Gastrocnemius medialis (tissue), 4 donors: ENCODE measurements around the gene PXDN. TPM values are rescaled to one million over a fixed set of nuclear protein-coding genes. Genes with fewer than 3 reads are reported as not detected.

Source experiments
- ATAC-seq, 2 donors: fragments of 150-250 bp; one replicate each; pipeline ENCODE4 v1.9.1; 2016
- DNase-seq, 2 donors: peaks; one replicate each; pipeline ENCODE4 v3.0.0-alpha.2; 2019
- H3K27ac ChIP-seq, 4 donors: fragments of 200-600 bp; sonication (generic); 1 replicate in 1 of 4; 2 replicates in 3 of 4; pipeline ENCODE4 v1.5.1; 2016 to 2018; ENCODE audit warnings: mild to moderate bottlenecking in 2 of 4, moderate library complexity in 1 of 4
- H3K27me3 ChIP-seq, 3 donors: fragments of 200-600 bp; sonication (generic) in 2 of 3; 1 replicate in 1 of 3; 2 replicates in 2 of 3; pipeline versions ENCODE4 v1.5.1 to v1.6.0; 2016 to 2019; ENCODE audit warnings: mild to moderate bottlenecking in 1 of 3, moderate library complexity in 1 of 3
- H3K36me3 ChIP-seq, 2 donors: fragments of 200-600 bp; sonication (generic) in 1 of 2; one replicate each; pipeline ENCODE4 v1.5.1; 2017 to 2018
- H3K4me1 ChIP-seq, 2 donors: fragments of 200-600 bp; sonication (generic) in 1 of 2; one replicate each; pipeline ENCODE4 v1.5.1; 2016 to 2017; ENCODE audit warnings: mild to moderate bottlenecking in 2 of 2
- H3K4me3 ChIP-seq, 4 donors: fragments of 200-600 bp; sonication (generic) in 3 of 4; 1 replicate in 1 of 4; 2 replicates in 3 of 4; pipeline ENCODE4 v1.5.1; 2016 to 2019; ENCODE audit warnings: mild to moderate bottlenecking in 2 of 4
- H3K9me3 ChIP-seq, 3 donors: fragments of 200-600 bp; sonication (generic) in 2 of 3; 1 replicate in 1 of 3; 2 replicates in 2 of 3; pipeline ENCODE4 v1.5.1; 2016 to 2019
- CTCF ChIP-seq, 5 experiments: fragments of 450-650 bp in 3 of 5; fragments of 200-600 bp in 2 of 5; sonication (generic) in 2 of 5; IDR thresholded peaks in 4 of 5; conservative IDR thresholded peaks in 1 of 5; 1 replicate in 4 of 5; 2 replicates in 1 of 5; pipeline ENCODE4 v1.5.1; 2016 to 2019; ENCODE audit warnings: antibody characterized with exemption in 5 of 5, mild to moderate bottlenecking in 3 of 5, moderate library complexity in 3 of 5
- POLR2A ChIP-seq, 2 donors: fragments of 450-650 bp; IDR thresholded peaks; one replicate each; pipeline ENCODE4 v1.6.1; 2017; ENCODE audit warnings: antibody characterized with exemption in 2 of 2, mild to moderate bottlenecking in 2 of 2, moderate library complexity in 2 of 2
- in situ Hi-C, 4 donors: fragments of 200-750 bp; cut with MboI; loops; one replicate each; pipeline versions ENCODE4 v1.15.0 to v1.8.0; 2017; ENCODE audit warnings: low sequenced_read_pairs in 4 of 4
- intact Hi-C: fragments of 100-400 bp; cut with DNase I; formaldehyde crosslinking; loops from one replicate; pipeline ENCODE4 v1.15.1; 2023; ENCODE audit warnings: low total_unique reads
- total RNA-seq, 4 donors: library from RNA; depleted of rRNA; stranded (reverse); fragments of >200 nt; gene quantifications; one replicate each; pipeline versions ENCODE4 v1.1.0 to v1.2.3, GENCODE V29; 2016

The PXDN gene
- total RNA-seq, 4 donors from 2014 or later: 7.8 to 13.4 (median 10.3) TPM

GRCh38 chr2:1584691-1585485, 159.4 kb downstream of the PXDN start:
- H3K36me3 ChIP-seq: no peaks in the 10 kb centered on the region
- H3K4me1 ChIP-seq: no peaks in the 10 kb centered on the region
- intact Hi-C loops (no loop called here), in situ Hi-C loops (no loop called here)
- DNase-seq: no peak
- H3K27me3 ChIP-seq: peaks cover 0 to 4% (median 3%) of the 10 kb centered on the region in 3 donors
- no peak overlapping the region for H3K4me3 ChIP-seq
- TF ChIP-seq CTCF (IDR thresholded peaks at IDR 0.05 in 4 of 5, conservative IDR thresholded peaks at IDR 0.05 in 1 of 5): no peak
- no peak for TF ChIP-seq POLR2A (IDR thresholded peaks at IDR 0.05)
- ATAC-seq: no peak
- no peaks in the 10 kb centered on the region for H3K9me3 ChIP-seq
- H3K27ac ChIP-seq: no peak overlapping the region

DNA sequence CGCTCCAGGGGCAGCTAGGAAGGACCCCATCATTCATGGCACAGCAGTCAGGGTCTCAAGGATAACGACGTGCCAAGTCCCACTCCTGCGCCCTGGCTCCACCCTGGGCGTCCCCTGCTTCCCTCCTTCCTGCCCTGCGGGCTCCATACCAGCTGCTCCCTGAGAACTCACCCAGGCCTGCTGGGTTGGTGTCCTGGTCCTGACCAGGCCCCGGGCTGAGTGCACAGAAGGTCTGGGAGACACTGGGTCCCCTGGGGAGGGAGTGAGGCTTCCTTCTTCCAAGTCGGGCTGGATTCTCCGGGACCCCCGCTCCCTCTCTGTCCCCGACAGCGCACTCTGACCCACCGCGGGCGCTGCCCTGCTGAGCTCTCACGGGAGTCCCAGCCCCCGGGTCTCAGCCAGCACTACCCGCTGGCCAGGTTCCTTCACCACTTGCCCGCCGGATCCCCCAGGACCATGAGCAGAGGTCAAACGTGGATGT, 160.2 kb downstream of the PXDN start:
- intact Hi-C loops (no loop called here), in situ Hi-C loops (no loop called here)
- Histone ChIP-seq H3K27ac (no peak overlapping the region), H3K4me1 (no peaks in the 10 kb centered on the region), H3K9me3 (no peaks in the 10 kb centered on the region), H3K4me3 (no peak overlapping the region), H3K36me3 (no peaks in the 10 kb centered on the region), H3K27me3 (peaks cover 0 to 4% (median 0%) of the 10 kb centered on the region in 3 donors)
- no peak for DNase-seq
- no peak for TF ChIP-seq POLR2A (IDR thresholded peaks at IDR 0.05)
- ATAC-seq: no peak

GRCh38 chr2:1582891-1583341, 161.4 kb downstream of the PXDN start:
- intact Hi-C loops (no loop called here), in situ Hi-C loops (no loop called here)
- Histone ChIP-seq H3K27me3 (no peaks in the 10 kb centered on the region), H3K9me3 (no peaks in the 10 kb centered on the region), H3K4me1 (no peaks in the 10 kb centered on the region), H3K4me3 (no peak overlapping the region), H3K36me3 (no peaks in the 10 kb centered on the region), H3K27ac (no peak overlapping the region)
- no peak for DNase-seq
- TF ChIP-seq POLR2A (IDR thresholded peaks at IDR 0.05): no peak
- no peak for TF ChIP-seq CTCF (IDR thresholded peaks at IDR 0.05 in 4 of 5, conservative IDR thresholded peaks at IDR 0.05 in 1 of 5)
- no peak for ATAC-seq

DNA sequence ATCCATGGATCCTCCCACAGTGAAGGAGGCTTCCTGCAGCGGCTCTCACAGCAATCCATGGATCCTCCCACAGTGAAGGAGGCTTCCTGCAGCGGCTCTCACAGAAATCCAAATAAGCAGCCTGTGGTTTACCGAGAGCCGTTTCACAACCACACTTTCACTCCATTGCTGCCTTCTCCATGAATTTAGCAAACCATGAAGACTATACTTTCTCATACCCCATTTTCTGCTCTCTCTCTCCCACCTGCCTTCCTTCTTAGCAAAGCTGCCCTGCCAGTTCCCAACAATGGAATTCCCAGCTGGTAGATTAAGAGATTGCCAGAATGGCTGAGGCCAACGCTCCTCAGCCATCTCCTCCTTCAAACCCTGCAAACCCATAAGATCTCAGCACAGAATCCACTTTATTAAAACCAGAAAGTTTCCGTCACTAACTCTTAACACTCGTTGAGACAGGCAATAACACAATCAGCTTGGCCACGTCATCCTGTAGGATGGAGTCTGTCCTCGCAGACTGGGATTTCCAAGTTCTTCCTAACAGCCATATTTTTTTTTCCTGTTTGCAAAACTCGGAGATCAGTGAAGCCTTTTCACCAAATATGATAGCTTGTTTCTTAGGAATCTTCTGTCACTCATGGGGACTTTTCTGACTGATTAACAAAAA, 162.2 kb downstream of the PXDN start:
- no peak overlapping the region for H3K27ac ChIP-seq
- DNase-seq: no peak

More for the DNA sequence above, 162.2 kb downstream of the PXDN start:
- Histone ChIP-seq H3K4me3 (no peak overlapping the region), H3K4me1 (no peaks in the 10 kb centered on the region), H3K27me3 (no peaks in the 10 kb centered on the region), H3K36me3 (no peaks in the 10 kb centered on the region), H3K9me3 (no peaks in the 10 kb centered on the region)
- intact Hi-C loops (no loop called here), in situ Hi-C loops (no loop called here)
- ATAC-seq: no peak
- TF ChIP-seq CTCF (IDR thresholded peaks at IDR 0.05 in 4 of 5, conservative IDR thresholded peaks at IDR 0.05 in 1 of 5) (no peak), POLR2A (IDR thresholded peaks at IDR 0.05) (no peak)
